Sigmoid colon (tissue), 7 donors: ENCODE results near the gene DLL3. TPM values are rescaled to one million over a fixed set of nuclear protein-coding genes. Genes with fewer than 3 reads are reported as not detected.
A peak's percentile ranks its signal among the peaks of the same experiment; 100 is the strongest.

Source experiments
- DNase-seq: peaks from one replicate; pipeline ENCODE4 v3.0.0-alpha.2; 2019
- H3K27ac ChIP-seq, 4 donors: fragments of 200-600 bp; sonication (generic); one replicate each; pipeline ENCODE4 v1.5.1; 2016 to 2019; ENCODE audit warnings: mild to moderate bottlenecking in 1 of 4
- H3K27me3 ChIP-seq, 3 donors: fragments of 200-600 bp; sonication (generic); one replicate each; pipeline ENCODE4 v1.5.1; 2019; ENCODE audit warnings: mild to moderate bottlenecking in 1 of 3
- H3K36me3 ChIP-seq, 4 donors: fragments of 200-600 bp; sonication (generic); one replicate each; pipeline ENCODE4 v1.5.1; 2016 to 2019
- H3K4me1 ChIP-seq, 4 donors: fragments of 200-600 bp; sonication (generic); one replicate each; pipeline ENCODE4 v1.5.1; 2017 to 2019
- H3K4me3 ChIP-seq, 4 donors: fragments of 200-600 bp; sonication (generic); one replicate each; pipeline ENCODE4 v1.5.1; 2017 to 2019; ENCODE audit warnings: mild to moderate bottlenecking in 2 of 4, moderate library complexity in 1 of 4
- H3K9me3 ChIP-seq, 4 donors: fragments of 200-600 bp in 3 of 4; sonication (generic) in 3 of 4; one replicate each; pipeline versions ENCODE4 v1.5.1 to v1.6.1; 2013 to 2019
- CTCF ChIP-seq, 4 experiments: fragments of 450-650 bp in 3 of 4; fragments of 200-600 bp in 1 of 4; IDR thresholded peaks; one replicate each; pipeline ENCODE4 v1.5.1; 2016 to 2019; ENCODE audit warnings: antibody characterized with exemption in 4 of 4, mild to moderate bottlenecking in 3 of 4, moderate library complexity in 2 of 4
- EP300 ChIP-seq, 4 donors: sonication (generic); formaldehyde crosslinking; IDR thresholded peaks; one replicate each; pipeline ENCODE4 v1.6.1; 2017; ENCODE audit warnings: antibody characterized with exemption in 4 of 4
- POLR2A ChIP-seq, 2 donors: fragments of 450-650 bp; IDR thresholded peaks; one replicate each; pipeline ENCODE4 v1.6.1; 2016; ENCODE audit warnings: antibody characterized with exemption in 2 of 2, mild to moderate bottlenecking in 2 of 2, moderate library complexity in 2 of 2
- POLR2AphosphoS5 ChIP-seq, 4 donors: sonication (generic); formaldehyde crosslinking; IDR thresholded peaks; one replicate each; pipeline ENCODE4 v1.6.1; 2017; ENCODE audit warnings: antibody characterized with exemption in 4 of 4
- WGBS, 2 donors: extraction: QIAGEN DNeasy Blood & Tissue Kit; methylation state at CpG; one replicate each; pipeline ENCODE4 v1.1.7; 2013; 5-methylcytosine and 5-hydroxymethylcytosine counted together
- intact Hi-C: fragments of 100-400 bp; cut with DNase I; formaldehyde crosslinking; loops from one replicate; pipeline ENCODE4 v1.15.1; 2023
- polyA plus RNA-seq, 3 donors: library from polyadenylated mRNA; stranded (reverse); fragments of 200-250 nt; gene quantifications; one replicate each; pipeline ENCODE4 v1.2.3, GENCODE V29; 2013
- total RNA-seq, 4 donors: library from RNA; depleted of rRNA; stranded (reverse); fragments of >200 nt; gene quantifications; one replicate each; pipeline ENCODE4 v1.1.0, GENCODE V29; 2016
- donor health status: healthy with polysubstance abuse.
- donor health status: Bipolar disorder and iron deficiency.
- donor health status: healthy.

DLL3 gene
- total and polyA plus RNA-seq, 7 donors: 0.17 to 0.36 TPM; not detected in 5

DNA sequence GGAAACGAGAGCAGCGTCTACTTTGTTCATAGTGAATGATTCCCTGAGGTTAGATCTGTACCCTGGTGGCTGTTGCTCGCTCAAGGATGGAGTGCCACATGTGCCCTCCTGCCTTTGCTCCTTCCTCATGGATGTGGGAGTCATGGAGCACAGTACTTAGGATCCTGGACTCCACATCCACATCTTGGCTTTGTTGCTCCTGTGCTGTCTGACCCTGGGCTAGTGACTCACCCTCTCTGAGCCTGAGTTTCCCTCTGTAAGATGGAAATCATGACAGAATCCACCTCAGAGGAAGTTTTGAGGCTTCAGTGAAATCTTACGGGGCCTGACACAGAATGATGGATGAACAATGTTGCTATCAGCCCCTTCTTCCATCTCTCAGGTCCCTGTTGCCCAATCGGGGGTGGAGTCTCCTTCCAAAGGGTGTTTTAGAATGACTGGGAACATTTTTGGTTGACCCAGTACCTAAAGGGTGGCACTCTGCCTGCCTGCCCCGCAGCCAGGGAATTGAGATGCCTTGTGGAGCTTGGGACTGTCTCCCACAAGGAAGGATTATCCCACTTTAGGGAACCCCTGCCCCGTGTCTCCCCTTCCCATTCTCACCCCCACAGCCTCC is 27.9 kb upstream of the DLL3 start:
- Histone ChIP-seq H3K27ac (no peak overlapping the region), H3K36me3 (peaks cover 68 to 96% (median 87%) of the 10 kb centered on the region in 4 donors), H3K27me3 (no peaks in the 10 kb centered on the region), H3K9me3 (no peaks in the 10 kb centered on the region), H3K4me3 (no peak overlapping the region), H3K4me1 (no peaks in the 10 kb centered on the region)
- 86 to 88% methylated on average over 7 of the region's 7 CpGs for WGBS, 2 donors
- no peak for DNase-seq
- TF ChIP-seq CTCF (IDR thresholded peaks at IDR 0.05) (no peak), EP300 (IDR thresholded peaks at IDR 0.05) (no peak), POLR2A (IDR thresholded peaks at IDR 0.05) (no peak), POLR2AphosphoS5 (IDR thresholded peaks at IDR 0.05) (no peak)
- intact Hi-C loops: no loop called here

GRCh38 chr19:39471756-39472536 is 26.8 kb upstream of the DLL3 start:
- Histone ChIP-seq H3K27ac (no peak overlapping the region), H3K36me3 (peaks cover 61 to 94% (median 86%) of the 10 kb centered on the region in 4 donors), H3K4me3 (no peak overlapping the region), H3K27me3 (no peaks in the 10 kb centered on the region), H3K4me1 (no peaks in the 10 kb centered on the region), H3K9me3 (no peaks in the 10 kb centered on the region)
- intact Hi-C loops: no loop called here
- TF ChIP-seq POLR2A (IDR thresholded peaks at IDR 0.05): no peak
- no peak for TF ChIP-seq EP300 (IDR thresholded peaks at IDR 0.05)
- no peak for TF ChIP-seq CTCF (IDR thresholded peaks at IDR 0.05)
- no peak for TF ChIP-seq POLR2AphosphoS5 (IDR thresholded peaks at IDR 0.05)
- DNase-seq: no peak
- WGBS, 2 donors: 79 to 93% methylated on average over 8 of the region's 8 CpGs

DNA sequence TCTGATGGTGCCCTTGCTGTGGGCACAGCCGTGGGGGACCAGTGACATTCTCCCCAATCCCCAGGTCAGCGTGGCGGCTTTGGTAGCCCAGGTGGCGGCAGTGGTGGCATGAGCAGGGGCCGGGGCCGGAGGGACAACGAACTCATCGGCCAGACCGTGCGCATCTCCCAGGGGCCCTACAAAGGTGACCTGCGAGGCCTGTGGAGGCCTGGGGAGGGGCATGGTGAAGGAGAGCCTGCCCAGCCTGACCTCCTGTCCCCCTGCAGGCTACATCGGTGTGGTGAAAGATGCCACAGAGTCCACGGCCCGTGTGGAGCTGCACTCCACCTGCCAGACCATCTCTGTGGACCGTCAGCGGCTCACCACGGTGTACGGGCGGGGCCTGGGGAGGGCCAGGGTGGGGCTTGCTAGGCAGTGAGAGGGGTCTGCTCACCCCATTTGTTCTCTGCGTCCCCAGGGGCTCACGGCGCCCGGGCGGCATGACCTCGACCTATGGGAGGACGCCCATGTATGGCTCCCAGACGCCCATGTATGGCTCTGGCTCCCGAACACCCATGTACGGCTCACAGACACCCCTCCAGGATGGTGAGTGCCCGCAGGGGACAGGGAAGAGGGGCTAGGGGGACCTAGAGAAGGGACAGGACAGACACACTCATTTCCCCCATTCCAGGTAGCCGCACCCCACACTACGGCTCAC is 25.9 kb upstream of the DLL3 start:
- intact Hi-C loops: no loop called here
- Histone ChIP-seq H3K9me3 (no peaks in the 10 kb centered on the region), H3K36me3 (peaks cover 58 to 87% (median 79%) of the 10 kb centered on the region in 4 donors), H3K4me1 (no peaks in the 10 kb centered on the region), H3K27ac (no peak overlapping the region), H3K27me3 (no peaks in the 10 kb centered on the region), H3K4me3 (no peak overlapping the region)
- no peak for DNase-seq
- TF ChIP-seq POLR2A (IDR thresholded peaks at IDR 0.05): no peak
- TF ChIP-seq CTCF (IDR thresholded peaks at IDR 0.05): no peak
- WGBS, 2 donors: 89 to 93% methylated on average over 32 of the region's 32 CpGs

DNA sequence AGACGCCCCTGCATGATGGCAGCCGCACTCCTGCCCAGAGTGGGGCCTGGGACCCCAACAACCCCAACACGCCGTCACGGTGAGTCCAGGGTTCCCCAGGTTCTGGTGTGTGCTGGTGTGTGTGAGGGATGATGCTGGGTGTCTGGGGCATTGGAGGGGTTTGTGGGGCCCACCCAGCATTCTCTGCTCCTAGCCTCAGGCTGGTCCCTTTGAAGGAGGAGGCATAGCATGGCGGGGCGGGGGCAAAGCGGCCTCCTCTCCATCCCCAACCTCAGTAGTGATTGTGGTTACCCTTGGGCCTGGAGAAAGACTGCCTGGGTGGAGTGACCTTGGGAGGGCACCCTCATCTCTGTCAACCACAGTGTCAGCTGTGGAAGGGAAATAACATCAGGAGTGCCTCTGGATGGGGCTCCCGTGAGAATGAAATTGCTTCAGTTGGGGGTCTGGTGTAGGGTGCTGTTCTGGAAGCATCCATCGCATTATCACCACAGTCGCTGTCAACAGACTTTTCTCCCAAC is 25.2 kb upstream of the DLL3 start:
- peaks cover 55 to 81% (median 73%) of the 10 kb centered on the region in 4 donors for H3K36me3 ChIP-seq
- 85 to 90% methylated on average over 11 of the region's 11 CpGs for WGBS, 2 donors

GRCh38 chr19:39474139-39474620 is 24.6 kb upstream of the DLL3 start:
- Histone ChIP-seq H3K4me1 (no peaks in the 10 kb centered on the region), H3K36me3 (peaks cover 48 to 74% (median 66%) of the 10 kb centered on the region in 4 donors), H3K27me3 (no peaks in the 10 kb centered on the region), H3K9me3 (no peaks in the 10 kb centered on the region), H3K27ac (peak overlapping the region in 2 of 4 donors; percentile 12 to 53), H3K4me3 (no peak overlapping the region)
- 51 to 59% methylated on average over 9 of the region's 9 CpGs for WGBS, 2 donors
- DNase-seq: peak; percentile 79
- intact Hi-C loops: no loop called here
- no peak for TF ChIP-seq EP300 (IDR thresholded peaks at IDR 0.05)
- TF ChIP-seq CTCF (IDR thresholded peaks at IDR 0.05): peak; percentile 52 to 79 (median 62)

More for the DNA sequence above, 25.2 kb upstream of the DLL3 start:
- Histone ChIP-seq H3K4me1 (no peaks in the 10 kb centered on the region), H3K9me3 (no peaks in the 10 kb centered on the region), H3K27ac (no peak overlapping the region), H3K27me3 (no peaks in the 10 kb centered on the region), H3K4me3 (no peak overlapping the region)
- intact Hi-C loops: no loop called here
- no peak for DNase-seq
- TF ChIP-seq POLR2AphosphoS5 (IDR thresholded peaks at IDR 0.05): no peak
